GM12873 (cell line): ENCODE results near the gene SLC7A9.

Experiments
- CTCF ChIP-seq: IDR thresholded peaks from 2 replicates; pipeline ENCODE4 v1.5.1; 2012; ENCODE audit warnings: low read depth, mild to moderate bottlenecking, moderate library complexity, low read length, control low read depth; ENCODE audit not compliant: insufficient read depth; ENCODE audit errors: missing control alignments

Gene SLC7A9

GRCh38 chr19:32869369-32869965 is at the start of gene SLC7A9:
TSS of gene SLC7A9 (minus strand) at chr19:32869767. CDS start at chr19:32868534, 1,233 bp downstream.
- TF ChIP-seq CTCF: no peak

DNA sequence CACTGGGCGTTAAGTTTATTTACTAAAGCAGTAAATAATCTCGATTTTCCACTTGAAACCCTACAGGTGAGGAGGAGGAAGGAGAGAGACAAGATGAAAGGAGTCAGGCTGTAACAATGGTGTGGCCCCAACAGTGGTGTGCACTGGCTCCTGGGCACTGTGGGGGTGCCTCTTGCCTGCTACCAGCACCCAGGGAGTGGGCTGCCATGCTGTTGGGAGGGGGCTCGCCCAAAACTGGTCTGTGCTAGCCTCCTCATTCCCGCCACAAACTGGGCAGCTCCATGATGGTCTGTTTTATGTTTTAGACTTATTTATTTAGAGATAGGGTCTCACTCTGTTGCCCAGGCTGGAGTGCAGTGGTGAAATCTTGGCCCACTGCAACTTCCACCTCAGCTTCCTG is 49.8 kb upstream of the SLC7A9 start:
- no peak for TF ChIP-seq CTCF

DNA sequence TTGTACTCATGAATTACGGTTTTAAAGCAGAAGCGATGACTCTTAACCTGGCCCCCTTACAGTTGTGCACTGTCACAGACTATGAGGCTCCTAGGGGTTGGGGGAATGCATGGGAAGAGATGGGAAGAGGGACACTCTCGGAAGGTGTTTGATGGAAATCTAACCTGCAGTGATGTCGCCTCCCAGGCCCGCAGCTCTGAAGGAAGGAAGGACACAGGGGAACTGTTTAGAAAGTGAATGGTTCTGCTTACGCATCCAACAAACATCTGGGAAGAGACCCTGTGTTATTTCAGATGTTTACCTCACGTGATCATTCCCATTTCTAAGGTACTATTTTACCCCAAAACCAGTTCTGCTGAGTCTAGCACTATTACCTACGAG is 48.0 kb upstream of the SLC7A9 start:
- no peak for TF ChIP-seq CTCF

GRCh38 chr19:32916969-32917615 is 47.5 kb upstream of the SLC7A9 start:
- no peak for TF ChIP-seq CTCF

DNA sequence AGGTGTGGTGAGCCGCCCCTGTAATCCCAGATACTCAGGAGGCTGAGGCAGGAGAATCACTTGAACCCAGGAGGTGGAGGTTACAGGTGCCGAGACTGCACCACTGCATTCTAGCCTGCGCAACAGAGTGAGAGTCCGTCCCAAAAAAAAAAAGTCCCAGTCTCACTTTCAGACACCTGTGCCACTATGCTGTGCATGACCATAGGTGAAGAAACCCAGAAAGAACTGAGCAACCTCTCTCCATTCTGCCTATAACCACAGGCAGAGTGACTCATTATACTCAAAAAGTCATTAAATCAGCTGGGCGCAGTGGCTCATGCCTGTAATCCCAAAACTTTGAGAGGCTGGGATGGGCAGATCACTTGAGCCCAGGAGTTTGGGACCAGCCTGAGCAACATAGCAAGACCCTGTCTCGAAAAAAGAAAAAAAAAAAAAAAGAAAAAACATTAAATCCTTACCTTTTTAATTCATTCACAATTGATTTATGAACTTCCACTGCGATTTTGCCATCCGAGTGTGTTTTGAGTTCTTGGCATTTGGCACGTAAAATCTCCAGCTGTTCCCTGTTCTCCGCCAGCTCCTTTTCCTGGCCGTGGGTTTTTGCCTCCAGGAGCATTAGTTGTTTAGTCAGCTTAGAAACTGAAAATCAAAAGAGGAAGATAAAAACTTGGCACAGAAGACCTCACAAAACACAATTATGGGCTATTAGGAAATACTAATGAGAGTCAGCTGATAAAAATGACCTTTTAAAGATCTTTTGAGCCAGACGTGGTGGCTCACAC is 45.5 kb upstream of the SLC7A9 start:
- no peak for TF ChIP-seq CTCF

DNA sequence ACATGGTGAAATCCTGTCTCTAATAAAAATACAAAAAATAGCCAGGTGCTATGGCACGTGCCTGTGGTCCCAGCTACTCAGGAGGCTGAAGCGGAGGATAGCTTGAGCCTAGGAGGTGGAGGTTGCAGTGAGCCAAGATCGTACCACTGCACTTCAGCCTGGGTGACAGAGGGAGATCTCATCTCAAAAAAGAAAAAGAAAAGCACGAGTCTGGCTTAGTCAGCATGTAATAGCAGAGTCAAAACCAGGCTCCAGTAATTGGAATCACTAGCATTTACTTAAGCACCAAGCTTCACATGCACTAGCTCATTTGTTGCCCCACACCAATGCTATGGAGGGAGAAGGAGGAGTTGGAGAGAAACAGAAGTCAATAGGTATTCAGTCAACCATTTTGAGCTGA is 41.9 kb upstream of the SLC7A9 start:
- no peak for TF ChIP-seq CTCF

DNA sequence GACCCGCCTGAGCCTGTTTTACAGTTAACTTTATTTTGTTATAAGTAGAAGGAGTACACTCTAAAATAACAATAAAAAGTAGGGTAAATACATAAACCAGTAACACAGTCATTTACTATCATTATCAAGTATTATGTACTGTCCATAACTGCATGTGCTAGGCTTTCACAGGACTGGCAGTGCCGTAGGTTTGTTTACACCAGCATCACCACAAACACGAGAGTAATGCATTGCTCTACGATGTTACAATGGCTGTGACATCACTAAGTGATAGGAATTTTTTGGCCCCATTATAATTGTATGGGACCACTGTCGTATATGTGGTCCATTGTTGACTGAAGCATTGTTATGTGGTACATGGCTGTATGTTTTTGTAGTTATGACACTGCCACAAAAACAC is 41.3 kb upstream of the SLC7A9 start:
- no peak for TF ChIP-seq CTCF
